ENCODE results near the gene ERFL.

GRCh38 chr19:41959056-41960053 lies 31.1 kb upstream of the ERFL start, which contains the start of gene RABAC1:
- TF ChIP-seq POLR2AphosphoS5 (IDR thresholded peaks at IDR 0.05; ENCODE audit: low read depth, low read length) (peak; percentile 72; the same call in 1 of the 2 replicates), MAX (IDR thresholded peaks at IDR 0.05; ENCODE audit: low read depth) (no peak; the same call in 1 of the 2 replicates), CTCF (IDR thresholded peaks at IDR 0.05) (peak; percentile 34), YY1 (IDR thresholded peaks at IDR 0.05; ENCODE audit: low read depth) (peak; percentile 90), RAD21 (IDR thresholded peaks at IDR 0.05; ENCODE audit: low read length) (no peak; the same call in 1 of the 2 replicates), RFX5 (IDR thresholded peaks at IDR 0.05; ENCODE audit: low read length) (no peak), SIN3A (IDR thresholded peaks at IDR 0.05; ENCODE audit: borderline replicate concordance, low read depth, low read length) (peak; percentile 23; the same call in 1 of the 2 replicates), PBX3 (IDR thresholded peaks at IDR 0.05) (no peak), GATA2 (CRISPR knock-in tag; IDR thresholded peaks at IDR 0.05) (no peak), EP300 (IDR thresholded peaks at IDR 0.05; ENCODE audit: borderline replicate concordance in 1 of 2, low read depth in 1 of 2, low read length in 1 of 2) (no peak), ELF1 (IDR thresholded peaks at IDR 0.05) (peak; percentile 63), FOSL2 (IDR thresholded peaks at IDR 0.05; ENCODE audit: borderline replicate concordance, low read depth) (no peak)
